ENCODE results near the gene ARHGEF38.
"Not testable (repeated sequence)": the region's sequence is repeated elsewhere in the genome, so short reads cannot be mapped to it uniquely, and the experiment has no call there.

The ARHGEF38 gene

GRCh38 chr4:105719204-105719603, 166.8 kb downstream of the ARHGEF38 start:
- Histone ChIP-seq H3K36me3 (ENCODE audit: control insufficient read depth in 5 of 5, insufficient read depth in 5 of 5, low read length in 5 of 5) (peaks cover 0 to 7% (median 3%) of the 10 kb centered on the region in 5 donors), H3K27ac (ENCODE audit: low read depth, low read length) (no peak overlapping the region), H3K9me3 (ENCODE audit: control insufficient read depth in 5 of 5, low read length in 5 of 5) (no peaks in the 10 kb centered on the region), H3K4me3 (ENCODE audit: low read depth in 1 of 5, low read length in 5 of 5) (no peak overlapping the region), H3K27me3 (ENCODE audit: control insufficient read depth in 5 of 5, insufficient read depth in 4 of 5, low read length in 5 of 5) (no peaks in the 10 kb centered on the region), H3K9ac (ENCODE audit: low read length in 5 of 5) (no peak overlapping the region), H3K4me1 (ENCODE audit: control insufficient read depth in 5 of 5, insufficient read depth in 5 of 5, low read length in 5 of 5) (peaks cover 0 to 5% (median 0%) of the 10 kb centered on the region in 5 donors)

- Histone ChIP-seq H3K36me3 (ENCODE audit: control insufficient read depth in 5 of 5, insufficient read depth in 5 of 5, low read length in 5 of 5) (peaks cover 0 to 6% (median 0%) of the 10 kb centered on the region in 5 donors), H3K9me3 (ENCODE audit: control insufficient read depth in 5 of 5, low read length in 5 of 5) (no peaks in the 10 kb centered on the region), H3K9ac (ENCODE audit: low read length in 5 of 5) (no peak overlapping the region), H3K4me1 (ENCODE audit: control insufficient read depth in 5 of 5, insufficient read depth in 5 of 5, low read length in 5 of 5) (no peaks in the 10 kb centered on the region), H3K4me3 (ENCODE audit: low read depth in 1 of 5, low read length in 5 of 5) (no peak overlapping the region), H3K27ac (ENCODE audit: low read depth, low read length) (no peak overlapping the region), H3K27me3 (ENCODE audit: control insufficient read depth in 5 of 5, insufficient read depth in 4 of 5, low read length in 5 of 5) (no peaks in the 10 kb centered on the region)
Measured at GRCh38 chr4:105725623-105726022, 173.2 kb downstream of the ARHGEF38 start.

GRCh38 chr4:105729895-105730294, 177.5 kb downstream of the ARHGEF38 start:
- H3K4me1 ChIP-seq (ENCODE audit: control insufficient read depth in 5 of 5, insufficient read depth in 5 of 5, low read length in 5 of 5); H3K9me3 ChIP-seq (ENCODE audit: control insufficient read depth in 5 of 5, low read length in 5 of 5); H3K9ac ChIP-seq (ENCODE audit: low read length in 5 of 5); H3K27me3 ChIP-seq (ENCODE audit: control insufficient read depth in 5 of 5, insufficient read depth in 4 of 5, low read length in 5 of 5); H3K27ac ChIP-seq (ENCODE audit: low read depth, low read length); H3K4me3 ChIP-seq (ENCODE audit: low read depth in 1 of 5, low read length in 5 of 5); H3K36me3 ChIP-seq (ENCODE audit: control insufficient read depth in 5 of 5, insufficient read depth in 5 of 5, low read length in 5 of 5): not testable (repeated sequence)
